Activated CD4-positive, CD25-positive, alpha-beta regulatory T cell treated with anti-CD3 and anti-CD28 coated beads, Interleukin-2, amount 50 U/mL, for 24 hours (primary cell): ENCODE measurements around the gene TNFRSF4.
A peak's percentile ranks its signal among the peaks of the same experiment; 100 is the strongest.

Experiments used
- ATAC-seq, 2 donors: fragments of 150-1000 bp; cut with Tn5 transposase; one replicate each; pipeline ENCODE4 v1.10.0; 2021; ENCODE audit warnings: mild to moderate bottlenecking in 1 of 2, moderate library complexity in 1 of 2

The TNFRSF4 gene

DNA sequence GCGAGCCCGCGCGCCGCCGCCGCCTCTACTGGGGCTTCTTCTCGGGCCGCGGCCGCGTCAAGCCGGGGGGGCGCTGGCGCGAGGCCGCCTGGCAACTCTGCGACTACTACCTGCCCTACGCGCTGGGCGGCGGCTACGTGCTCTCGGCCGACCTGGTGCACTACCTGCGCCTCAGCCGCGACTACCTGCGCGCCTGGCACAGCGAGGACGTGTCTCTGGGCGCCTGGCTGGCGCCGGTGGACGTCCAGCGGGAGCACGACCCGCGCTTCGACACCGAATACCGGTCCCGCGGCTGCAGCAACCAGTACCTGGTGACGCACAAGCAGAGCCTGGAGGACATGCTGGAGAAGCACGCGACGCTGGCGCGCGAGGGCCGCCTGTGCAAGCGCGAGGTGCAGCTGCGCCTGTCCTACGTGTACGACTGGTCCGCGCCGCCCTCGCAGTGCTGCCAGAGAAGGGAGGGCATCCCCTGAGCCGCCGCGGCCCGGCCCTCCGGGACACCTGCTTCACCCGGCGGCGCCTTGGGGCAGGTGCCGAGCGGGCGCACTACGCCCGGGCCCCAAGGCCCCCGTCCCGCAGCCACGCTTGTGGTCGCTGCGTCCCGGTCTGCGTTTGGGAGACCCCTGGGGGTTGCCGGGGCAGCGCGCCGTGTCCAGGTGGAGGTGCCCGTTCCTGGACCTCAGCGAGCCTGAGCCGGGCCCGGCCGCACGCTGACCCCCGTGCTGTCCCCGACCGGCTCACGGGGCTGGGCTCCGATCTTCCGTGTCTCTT is 19.0 kb upstream of the TNFRSF4 start:
- ATAC-seq: no peak

- no peak for ATAC-seq
Observed at GRCh38 chr1:1232208-1232795, 18.3 kb upstream of the TNFRSF4 start, which contains the start of gene B3GALT6. Gene B3GALT6, plus strand, starts transcription at chr1:1232237. Its CDS starts 42 bp downstream, at chr1:1232279.

- peak; percentile 94 to 96 for ATAC-seq
Observed at GRCh38 chr1:1231400-1232207, 17.7 kb upstream of the TNFRSF4 start, which contains the start of gene SDF4. Gene SDF4, minus strand, starts transcription at chr1:1232001. Its CDS starts 3,229 bp downstream, at chr1:1228772.

- ATAC-seq: no peak
Observed at GRCh38 chr1:1230656-1231399, 16.9 kb upstream of the TNFRSF4 start.

DNA sequence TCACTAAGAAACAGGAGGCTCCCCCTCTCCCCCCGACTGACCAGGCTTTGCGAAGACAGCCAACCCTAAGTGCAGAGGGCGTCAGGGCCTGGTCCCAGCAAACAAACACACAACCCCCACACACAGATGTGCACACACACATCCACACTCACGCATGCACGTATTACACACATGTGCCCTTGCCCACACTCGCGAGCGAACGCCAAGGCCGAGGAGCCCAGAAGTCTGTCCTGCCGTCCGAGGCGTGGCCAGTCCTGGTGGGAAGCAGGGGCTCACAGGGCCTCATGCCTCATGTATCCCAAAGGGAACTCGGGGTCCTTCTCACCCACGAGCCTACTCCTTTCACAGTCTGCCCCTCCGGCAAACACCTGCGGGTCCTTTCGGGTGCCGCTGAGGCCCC is 15.8 kb upstream of the TNFRSF4 start:
- no peak for ATAC-seq

DNA sequence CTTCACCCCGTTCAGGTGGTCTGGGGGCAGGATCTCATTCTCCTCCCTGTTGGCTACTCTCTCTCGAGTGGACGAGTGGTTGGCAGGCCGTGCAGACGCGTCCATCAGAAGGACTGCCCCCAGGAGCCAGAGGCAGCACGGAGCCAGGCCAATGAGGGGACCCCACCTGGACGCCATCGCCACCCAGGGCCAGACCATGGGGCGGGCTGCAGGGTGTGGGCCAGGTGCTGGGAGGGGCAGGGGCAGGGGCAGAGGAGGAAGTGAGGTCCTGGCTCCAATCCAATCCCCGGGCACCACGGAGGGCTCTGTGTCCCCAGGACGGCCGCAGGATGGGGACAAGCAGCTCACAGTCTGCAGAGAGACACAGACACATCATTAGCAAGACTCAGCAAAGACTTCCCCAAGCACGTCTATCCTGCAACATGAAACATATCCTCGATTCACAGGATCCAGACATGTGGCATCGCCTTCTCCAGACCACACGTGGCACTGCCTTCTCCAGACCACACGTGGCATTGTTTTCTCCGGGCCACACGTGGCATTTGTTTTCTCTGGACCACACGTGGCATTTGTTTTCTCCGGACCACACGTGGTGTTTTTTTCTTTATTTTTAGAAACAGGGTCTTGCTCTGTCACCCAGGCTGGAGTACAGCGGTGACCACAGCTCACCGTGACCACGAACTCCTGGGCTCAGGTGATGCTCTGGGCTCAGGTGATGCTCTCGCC is 14.8 kb upstream of the TNFRSF4 start:
- ATAC-seq: no peak

DNA sequence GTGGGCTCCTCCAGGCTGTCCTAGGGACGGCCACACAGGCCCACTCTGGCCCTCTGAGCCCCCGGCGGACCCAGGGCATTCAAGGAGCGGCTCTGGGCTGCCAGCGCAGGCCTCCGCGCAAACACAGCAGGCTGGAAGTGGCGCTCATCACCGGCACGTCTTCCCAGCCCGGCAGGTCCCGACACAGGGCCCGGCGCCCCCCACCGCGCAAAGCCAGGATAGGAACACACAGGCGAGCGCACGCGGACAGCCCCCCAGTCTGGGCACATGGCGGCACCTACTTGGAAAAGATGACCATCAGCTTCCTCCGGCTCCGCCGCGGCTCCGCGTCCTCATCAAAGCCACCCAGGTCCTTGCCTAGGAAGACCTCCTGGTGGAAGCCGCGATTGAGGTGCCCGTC is 14.2 kb upstream of the TNFRSF4 start:
- ATAC-seq: no peak

DNA sequence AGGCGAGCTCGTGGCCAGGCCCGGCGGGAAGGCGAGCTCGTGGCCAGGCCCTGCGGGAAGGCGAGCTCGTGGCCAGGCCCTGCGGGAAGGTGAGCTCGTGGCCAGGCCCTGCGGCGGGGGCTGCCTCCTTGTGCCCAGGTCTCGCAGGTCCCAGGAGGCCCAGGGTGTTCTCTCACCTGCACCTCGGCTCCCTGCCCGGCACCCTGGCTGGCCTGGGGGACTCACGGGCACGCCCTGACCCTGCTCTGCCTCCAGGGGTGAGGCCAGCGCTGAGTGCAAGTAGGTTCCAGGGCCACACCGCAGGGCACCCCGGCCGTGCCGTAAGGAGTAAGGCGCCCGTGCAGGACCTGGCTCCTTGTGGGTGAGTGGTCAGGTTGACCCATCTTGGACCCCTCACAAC is 13.4 kb upstream of the TNFRSF4 start:
- no peak for ATAC-seq

- ATAC-seq: no peak
Observed at GRCh38 chr1:1226566-1227362, 12.8 kb upstream of the TNFRSF4 start.

- ATAC-seq: no peak
Observed at GRCh38 chr1:1225913-1226312, 12.0 kb upstream of the TNFRSF4 start.

- no peak for ATAC-seq
Observed at GRCh38 chr1:1225238-1225845, 11.4 kb upstream of the TNFRSF4 start.

GRCh38 chr1:1223891-1224290 is 9.9 kb upstream of the TNFRSF4 start:
- no peak for ATAC-seq

DNA sequence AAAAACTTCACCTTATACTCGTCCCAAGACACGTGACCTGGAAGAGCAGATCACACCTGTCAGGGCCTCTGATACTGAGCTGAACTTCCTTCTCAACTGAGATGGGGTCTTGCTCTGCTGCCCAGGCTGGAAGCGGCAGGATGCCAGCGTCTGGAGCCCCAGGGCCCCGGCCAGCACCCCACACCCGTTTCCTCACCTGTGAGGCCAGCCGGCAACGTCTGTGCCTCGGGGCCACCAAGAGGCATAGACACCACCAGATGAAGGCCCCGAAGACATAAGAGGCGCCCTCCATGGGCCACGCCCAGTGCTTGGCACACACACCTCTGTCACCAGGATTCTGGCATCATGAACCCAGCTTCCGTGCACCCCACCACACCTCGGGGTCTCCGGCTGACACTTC is 9.4 kb upstream of the TNFRSF4 start:
- ATAC-seq: no peak

DNA sequence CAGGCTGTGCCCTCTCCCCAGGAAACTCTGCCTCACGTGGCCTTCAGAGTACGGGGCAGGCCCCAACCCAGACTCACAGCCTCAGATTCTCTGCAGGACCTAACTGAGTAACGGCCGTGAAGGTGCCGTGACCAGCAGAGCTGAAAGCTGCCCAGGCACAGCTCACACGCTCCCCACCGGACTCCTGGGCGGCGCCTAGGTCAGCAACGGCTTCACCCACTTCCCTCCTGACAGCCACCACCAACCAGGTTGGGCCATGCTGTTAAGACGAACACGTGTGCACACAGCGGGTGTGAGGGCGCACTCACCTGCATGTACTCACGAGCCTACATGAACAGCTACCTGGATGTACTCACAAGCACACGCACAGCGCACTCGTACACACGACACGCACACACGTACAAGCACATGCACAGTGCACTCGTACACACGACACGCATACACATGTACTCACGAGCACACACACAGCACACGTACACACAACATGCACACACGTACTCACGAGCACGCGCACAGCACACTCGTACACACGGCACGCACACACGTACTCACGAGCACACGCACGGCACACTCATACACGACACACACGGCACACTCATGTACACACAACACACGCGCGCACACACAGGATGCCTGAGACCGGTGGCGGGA is 8.7 kb upstream of the TNFRSF4 start:
- ATAC-seq: no peak

GRCh38 chr1:1221887-1222574 is 8.1 kb upstream of the TNFRSF4 start:
- ATAC-seq: no peak

GRCh38 chr1:1220197-1220596 is 6.2 kb upstream of the TNFRSF4 start:
- no peak for ATAC-seq

DNA sequence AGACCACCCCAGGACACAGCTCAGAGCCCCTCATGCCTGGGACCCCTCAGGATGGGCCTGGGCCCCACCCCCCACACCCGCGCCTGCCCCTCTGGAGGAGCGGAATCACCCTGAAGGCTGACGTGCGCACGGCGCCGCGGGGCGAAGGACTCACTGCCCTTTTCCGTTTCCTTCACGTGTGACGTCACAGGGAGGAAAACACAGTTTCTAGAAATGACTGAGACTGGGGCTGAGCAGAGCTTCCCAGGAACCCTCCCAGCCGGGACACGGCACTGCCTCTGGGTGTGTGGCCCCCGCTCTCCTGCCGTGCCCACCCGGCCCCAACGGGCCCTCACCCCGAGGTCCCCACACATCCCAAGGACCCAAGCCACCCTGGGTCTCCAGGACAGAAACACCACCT is 5.4 kb upstream of the TNFRSF4 start:
- peak; percentile 31 to 46 for ATAC-seq

GRCh38 chr1:1218524-1219200 is 4.7 kb upstream of the TNFRSF4 start:
- no peak for ATAC-seq
